Measurements from ENCODE around the gene CRYAB. TPM values are rescaled to one million over a fixed set of nuclear protein-coding genes. Genes with fewer than 3 reads are reported as not detected.

The CRYAB gene
- total RNA-seq, 1 donor from 2014 or later = 0.45 TPM

GRCh38 chr11:111925953-111926352 lies 14.4 kb upstream of the CRYAB start:
- H4K20me1 ChIP-seq (ENCODE audit: low read depth) = no peaks in the 10 kb centered on the region
- Mint-ChIP-seq H3K4me1 (peaks cover 34% of the 10 kb centered on the region), H3K27me3 (ENCODE audit: insufficient read depth, low read depth) (peaks cover 3% of the 10 kb centered on the region), H3K9me3 (no peaks in the 10 kb centered on the region), H3K36me3 (no peaks in the 10 kb centered on the region), H3K27ac (peak overlapping the region; percentile 26), H3K4me3 (peak overlapping the region; percentile 84)
- DNase-seq (ENCODE audit: low spot score) = no peak
- no peak overlapping the region for H3K27ac ChIP-seq
- no peak overlapping the region for H3K9ac ChIP-seq
- no peak overlapping the region for H2AFZ ChIP-seq (replicated peaks)
- no peaks in the 10 kb centered on the region for H3K9me3 ChIP-seq (ENCODE audit: low read depth)
- no peaks in the 10 kb centered on the region for H3K79me2 ChIP-seq (ENCODE audit: low read depth)
- H3K27me3 ChIP-seq = no peaks in the 10 kb centered on the region
- H3K36me3 ChIP-seq = no peaks in the 10 kb centered on the region
- no peak for TF ChIP-seq EZH2phosphoT487 (IDR thresholded peaks at IDR 0.05)
- TF ChIP-seq, protein P1, sequence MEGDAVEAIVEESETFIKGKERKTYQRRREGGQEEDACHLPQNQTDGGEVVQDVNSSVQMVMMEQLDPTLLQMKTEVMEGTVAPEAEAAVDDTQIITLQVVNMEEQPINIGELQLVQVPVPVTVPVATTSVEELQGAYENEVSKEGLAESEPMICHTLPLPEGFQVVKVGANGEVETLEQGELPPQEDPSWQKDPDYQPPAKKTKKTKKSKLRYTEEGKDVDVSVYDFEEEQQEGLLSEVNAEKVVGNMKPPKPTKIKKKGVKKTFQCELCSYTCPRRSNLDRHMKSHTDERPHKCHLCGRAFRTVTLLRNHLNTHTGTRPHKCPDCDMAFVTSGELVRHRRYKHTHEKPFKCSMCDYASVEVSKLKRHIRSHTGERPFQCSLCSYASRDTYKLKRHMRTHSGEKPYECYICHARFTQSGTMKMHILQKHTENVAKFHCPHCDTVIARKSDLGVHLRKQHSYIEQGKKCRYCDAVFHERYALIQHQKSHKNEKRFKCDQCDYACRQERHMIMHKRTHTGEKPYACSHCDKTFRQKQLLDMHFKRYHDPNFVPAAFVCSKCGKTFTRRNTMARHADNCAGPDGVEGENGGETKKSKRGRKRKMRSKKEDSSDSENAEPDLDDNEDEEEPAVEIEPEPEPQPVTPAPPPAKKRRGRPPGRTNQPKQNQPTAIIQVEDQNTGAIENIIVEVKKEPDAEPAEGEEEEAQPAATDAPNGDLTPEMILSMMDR (IDR thresholded peaks at IDR 0.05) = no peak
- TF ChIP-seq EZH2 (IDR thresholded peaks at IDR 0.05) = no peak
- H3K4me2 ChIP-seq = peak overlapping the region; percentile 59
- H3F3A ChIP-seq (ENCODE audit: low read depth) = peaks cover 20% of the 10 kb centered on the region
- H3K4me3 ChIP-seq = no peak overlapping the region
- peaks cover 26% of the 10 kb centered on the region for H3K4me1 ChIP-seq

GRCh38 chr11:111923951-111924350 lies 12.4 kb upstream of the CRYAB start:
- Mint-ChIP-seq H3K27ac (no peak overlapping the region), H3K4me1 (peaks cover 34% of the 10 kb centered on the region), H3K27me3 (ENCODE audit: insufficient read depth, low read depth) (peaks cover 3% of the 10 kb centered on the region), H3K9me3 (no peaks in the 10 kb centered on the region), H3K4me3 (no peak overlapping the region), H3K36me3 (no peaks in the 10 kb centered on the region)
- Histone ChIP-seq H3K27ac (peak overlapping the region; percentile 40), H3K79me2 (ENCODE audit: low read depth) (no peaks in the 10 kb centered on the region), H3F3A (ENCODE audit: low read depth) (peaks cover 20% of the 10 kb centered on the region), H3K4me1 (peaks cover 26% of the 10 kb centered on the region), H3K4me3 (no peak overlapping the region), H3K9ac (no peak overlapping the region), H4K20me1 (ENCODE audit: low read depth) (no peaks in the 10 kb centered on the region), H3K36me3 (no peaks in the 10 kb centered on the region), H3K4me2 (no peak overlapping the region), H3K9me3 (ENCODE audit: low read depth) (no peaks in the 10 kb centered on the region), H2AFZ (replicated peaks) (peak overlapping the region; percentile 82), H3K27me3 (no peaks in the 10 kb centered on the region)
- no peak for TF ChIP-seq EZH2phosphoT487 (IDR thresholded peaks at IDR 0.05)
- TF ChIP-seq EZH2 (IDR thresholded peaks at IDR 0.05) = no peak
- TF ChIP-seq, protein P1 (IDR thresholded peaks at IDR 0.05) = no peak
- no peak for DNase-seq (ENCODE audit: low spot score)

- Histone ChIP-seq H3K27ac (peak overlapping the region; percentile 40), H3K4me3 (no peak overlapping the region), H3K4me1 (peaks cover 26% of the 10 kb centered on the region), H3K27me3 (no peaks in the 10 kb centered on the region), H3K9me3 (ENCODE audit: low read depth) (no peaks in the 10 kb centered on the region), H3F3A (ENCODE audit: low read depth) (peaks cover 20% of the 10 kb centered on the region), H3K36me3 (no peaks in the 10 kb centered on the region), H3K4me2 (no peak overlapping the region), H2AFZ (replicated peaks) (peak overlapping the region; percentile 82), H3K9ac (no peak overlapping the region), H4K20me1 (ENCODE audit: low read depth) (no peaks in the 10 kb centered on the region), H3K79me2 (ENCODE audit: low read depth) (no peaks in the 10 kb centered on the region)
- Mint-ChIP-seq H3K4me1 (peaks cover 34% of the 10 kb centered on the region), H3K9me3 (no peaks in the 10 kb centered on the region), H3K27ac (peak overlapping the region; percentile 60), H3K4me3 (peak overlapping the region; percentile 44), H3K27me3 (ENCODE audit: insufficient read depth, low read depth) (peaks cover 4% of the 10 kb centered on the region), H3K36me3 (no peaks in the 10 kb centered on the region)
- TF ChIP-seq, protein P1 (IDR thresholded peaks at IDR 0.05) = no peak
- no peak for TF ChIP-seq EZH2phosphoT487 (IDR thresholded peaks at IDR 0.05)
- TF ChIP-seq EZH2 (IDR thresholded peaks at IDR 0.05) = no peak
- no peak for DNase-seq (ENCODE audit: low spot score)
Measured at GRCh38 chr11:111923351-111923788, 11.8 kb upstream of the CRYAB start.
